ENCODE measurements around the gene GCNT2. TPM values are rescaled to one million over a fixed set of nuclear protein-coding genes. Genes with fewer than 3 reads are reported as not detected.

The GCNT2 gene
- total and polyA plus RNA-seq, 12 donors, result 5.1 to 67.9 (median 45.0) TPM

- H3K4me3 ChIP-seq, result no peak overlapping the region
- TF ChIP-seq, protein P1, sequence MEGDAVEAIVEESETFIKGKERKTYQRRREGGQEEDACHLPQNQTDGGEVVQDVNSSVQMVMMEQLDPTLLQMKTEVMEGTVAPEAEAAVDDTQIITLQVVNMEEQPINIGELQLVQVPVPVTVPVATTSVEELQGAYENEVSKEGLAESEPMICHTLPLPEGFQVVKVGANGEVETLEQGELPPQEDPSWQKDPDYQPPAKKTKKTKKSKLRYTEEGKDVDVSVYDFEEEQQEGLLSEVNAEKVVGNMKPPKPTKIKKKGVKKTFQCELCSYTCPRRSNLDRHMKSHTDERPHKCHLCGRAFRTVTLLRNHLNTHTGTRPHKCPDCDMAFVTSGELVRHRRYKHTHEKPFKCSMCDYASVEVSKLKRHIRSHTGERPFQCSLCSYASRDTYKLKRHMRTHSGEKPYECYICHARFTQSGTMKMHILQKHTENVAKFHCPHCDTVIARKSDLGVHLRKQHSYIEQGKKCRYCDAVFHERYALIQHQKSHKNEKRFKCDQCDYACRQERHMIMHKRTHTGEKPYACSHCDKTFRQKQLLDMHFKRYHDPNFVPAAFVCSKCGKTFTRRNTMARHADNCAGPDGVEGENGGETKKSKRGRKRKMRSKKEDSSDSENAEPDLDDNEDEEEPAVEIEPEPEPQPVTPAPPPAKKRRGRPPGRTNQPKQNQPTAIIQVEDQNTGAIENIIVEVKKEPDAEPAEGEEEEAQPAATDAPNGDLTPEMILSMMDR (IDR thresholded peaks at IDR 0.05), result no peak
- 78 to 79% methylated on average over 3 of the region's 3 CpGs for WGBS, 2 donors
- peaks cover 0 to 4% (median 0%) of the 10 kb centered on the region in 11 donors for H3K9me3 ChIP-seq
- H3K27me3 ChIP-seq, result no peaks in the 10 kb centered on the region
- peaks cover 0 to 19% (median 0%) of the 10 kb centered on the region in 9 donors for H3K36me3 ChIP-seq
- ATAC-seq, result no peak
- DNase-seq, result no peak
- peaks cover 0 to 19% (median 0%) of the 10 kb centered on the region in 9 donors for H3K4me1 ChIP-seq
- no peak overlapping the region for H3K27ac ChIP-seq
- intact Hi-C loops (cut with DNase I), result loop anchor here in 1 of 10 donors (10.0 kb wide), 1 partner anchor 94 kb away; the partner anchor contains the start of gene GCNT2
Measured at GRCh38 chr6:10618409-10618808, 97.3 kb downstream of the GCNT2 start.

DNA sequence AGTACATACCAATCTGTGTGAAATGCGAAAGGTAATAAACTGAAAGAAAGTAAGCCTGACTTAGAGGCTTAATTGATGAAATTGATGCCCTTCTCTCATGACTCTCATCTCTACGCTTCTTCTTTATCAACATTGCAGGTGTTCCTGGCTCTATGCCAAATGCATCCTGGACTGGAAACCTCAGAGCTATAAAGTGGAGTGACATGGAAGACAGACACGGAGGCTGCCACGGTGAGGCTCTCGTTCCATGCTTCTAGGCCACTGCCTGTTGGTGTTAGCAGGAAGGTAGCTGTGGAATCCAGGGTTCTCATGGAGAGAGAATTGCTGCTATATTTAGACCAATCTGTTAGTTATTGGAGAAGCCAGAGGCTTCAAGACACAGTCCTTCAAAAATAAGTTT is 100.1 kb downstream of the GCNT2 start:
- WGBS, 2 donors, result 57 to 61% methylated on average over 5 of the region's 5 CpGs

DNA sequence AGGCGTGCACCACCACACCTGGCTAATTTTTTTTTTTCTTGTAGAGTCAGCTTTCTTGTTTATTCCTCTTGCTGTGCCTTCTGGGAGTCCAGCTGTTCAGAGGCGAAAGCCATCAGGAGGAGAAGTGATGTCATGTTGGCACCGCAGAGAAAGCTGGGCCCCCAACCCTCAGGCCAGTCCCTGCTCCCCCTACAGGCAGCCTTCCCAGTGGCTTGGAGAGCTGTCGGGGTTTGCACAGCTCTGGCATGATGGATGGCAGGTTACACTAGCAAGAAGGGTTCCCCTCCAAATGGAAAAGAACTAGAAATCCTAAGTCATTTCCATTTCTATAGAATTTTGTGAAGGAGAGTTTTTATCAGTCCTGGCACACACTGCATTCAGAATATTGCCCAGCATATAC is 100.7 kb downstream of the GCNT2 start:
- H3K4me3 ChIP-seq, result no peak overlapping the region
- no peak for ATAC-seq
- WGBS, 2 donors, result 88 to 92% methylated on average over 4 of the region's 4 CpGs
- no peak for DNase-seq
- H3K27ac ChIP-seq, result peak overlapping the region in 6 of 10 donors; percentile 23 to 61 (median 46)
- H3K9me3 ChIP-seq, result peaks cover 0 to 4% (median 0%) of the 10 kb centered on the region in 11 donors
- TF ChIP-seq, protein P1 (IDR thresholded peaks at IDR 0.05), result no peak
- intact Hi-C loops (cut with DNase I), result loop anchor here in 2 of 10 donors (10.0 kb wide), 2 partner anchors 97 to 107 kb away; partner anchors contain the start of gene GCNT2 (in 1 of the 2)
- peaks cover 0 to 47% (median 8%) of the 10 kb centered on the region in 9 donors for H3K36me3 ChIP-seq
- no peaks in the 10 kb centered on the region for H3K27me3 ChIP-seq
- peaks cover 0 to 14% (median 4%) of the 10 kb centered on the region in 9 donors for H3K4me1 ChIP-seq

More for the DNA sequence above, 100.1 kb downstream of the GCNT2 start:
- ATAC-seq, result peak; percentile 37 to 84 (median 66)
- Histone ChIP-seq H3K36me3 (peaks cover 0 to 41% (median 6%) of the 10 kb centered on the region in 9 donors), H3K27ac (peak overlapping the region in 6 of 10 donors; percentile 23 to 61 (median 46)), H3K9me3 (peaks cover 0 to 4% (median 0%) of the 10 kb centered on the region in 11 donors), H3K27me3 (no peaks in the 10 kb centered on the region), H3K4me3 (no peak overlapping the region), H3K4me1 (peaks cover 0 to 14% (median 4%) of the 10 kb centered on the region in 9 donors)
- TF ChIP-seq, protein P1 (IDR thresholded peaks at IDR 0.05), result peak in 1 of 9 donors; percentile 20
- DNase-seq, result no peak
- intact Hi-C loops (cut with DNase I), result loop anchor here in 2 of 10 donors (10.0 kb wide), 2 partner anchors 96 to 106 kb away; partner anchors contain the start of gene GCNT2 (in 1 of the 2)

GRCh38 chr6:10624836-10625235 is 103.7 kb downstream of the GCNT2 start:
- H3K27ac ChIP-seq, result peak overlapping the region in 1 of 10 donors; percentile 17

More at GRCh38 chr6:10624836-10625235, 103.7 kb downstream of the GCNT2 start:
- no peaks in the 10 kb centered on the region for H3K27me3 ChIP-seq
- intact Hi-C loops (cut with DNase I), result loop anchor here in 2 of 10 donors (10.0 kb wide), 2 partner anchors 100 to 110 kb away; partner anchors contain the start of gene GCNT2 (in 1 of the 2)
- DNase-seq (no peak), ATAC-seq (no peak)
- H3K36me3 ChIP-seq, result peaks cover 0 to 59% (median 8%) of the 10 kb centered on the region in 9 donors
- H3K9me3 ChIP-seq, result peaks cover 0 to 4% (median 0%) of the 10 kb centered on the region in 11 donors
- 89 to 90% methylated on average over 5 of the region's 5 CpGs for WGBS, 2 donors
- TF ChIP-seq, protein P1 (IDR thresholded peaks at IDR 0.05), result no peak
- H3K4me1 ChIP-seq, result peaks cover 0 to 11% (median 4%) of the 10 kb centered on the region in 9 donors
- H3K4me3 ChIP-seq, result no peak overlapping the region
